Psoas muscle (tissue), 8 donors: ENCODE measurements around the gene CRABP2. TPM values are rescaled to one million over a fixed set of nuclear protein-coding genes. Genes with fewer than 3 reads are reported as not detected.
A peak's percentile ranks its signal among the peaks of the same experiment; 100 is the strongest.

Experiments
- ATAC-seq, 4 donors: fragments of 200-7000 bp; cut with Tn5 transposase; one replicate each; pipeline ENCODE4 v1.9.1; 2020; ENCODE audit warnings: moderate library complexity in 3 of 4, mild to moderate bottlenecking in 2 of 4
- DNase-seq, 2 donors: peaks; one replicate each; pipeline ENCODE4 v3.0.0-alpha.2; 2020
- H3K27ac ChIP-seq: fragments of 200-600 bp; one replicate; pipeline ENCODE4 v1.8.0; 2022
- H3K27me3 ChIP-seq, 3 donors: fragments of 200-600 bp in 1 of 3; one replicate each; pipeline versions ENCODE4 v1.6.1 to v1.8.0; 2013 to 2022; ENCODE audit warnings: low read length in 2 of 3, mild to moderate bottlenecking in 2 of 3, moderate library complexity in 1 of 3; ENCODE audit not compliant: insufficient read depth in 3 of 3
- H3K36me3 ChIP-seq, 2 donors: fragments of 200-600 bp in 1 of 2; one replicate each; pipeline versions ENCODE4 v1.6.1 to v1.8.0; 2013 to 2022; ENCODE audit warnings: low read depth in 1 of 2, mild to moderate bottlenecking in 1 of 2, moderate library complexity in 1 of 2; ENCODE audit not compliant: insufficient read depth in 1 of 2
- H3K4me1 ChIP-seq: fragments of 200-600 bp; one replicate; pipeline ENCODE4 v1.8.0; 2022
- H3K4me3 ChIP-seq: fragments of 200-600 bp; one replicate; pipeline ENCODE4 v1.8.0; 2022; ENCODE audit warnings: mild to moderate bottlenecking
- H3K9me3 ChIP-seq: fragments of 200-600 bp; one replicate; pipeline ENCODE4 v1.8.0; 2022
- CTCF ChIP-seq: fragments of 200-600 bp; IDR thresholded peaks from one replicate; pipeline ENCODE4 v1.8.0; 2022; ENCODE audit warnings: antibody characterized with exemption
- WGBS, 3 donors: extraction: QIAGEN DNeasy Blood & Tissue Kit; methylation state at CpG; one replicate each; pipeline versions ENCODE4 v1.1.6 to v1.1.7; 2013; 5-methylcytosine and 5-hydroxymethylcytosine counted together
- intact Hi-C, 2 donors: fragments of 100-400 bp; cut with DNase I; formaldehyde crosslinking; loops; one replicate each; pipeline versions ENCODE4 v1.11.0 to v1.14.2; 2022
- polyA plus RNA-seq, 3 donors: library from polyadenylated mRNA; stranded (reverse); fragments of 200-250 nt; gene quantifications; one replicate each; pipeline ENCODE4 v1.2.3, GENCODE V29; 2013
- total RNA-seq, 4 donors: library from RNA; stranded (reverse); fragmentation: NEBNext Ultra II Directional in 2 of 4; extraction: Animal tissue kit (Norgen Biotek cat#: 25700) in 2 of 4; gene quantifications; one replicate each; pipeline versions ENCODE4 v1.2.1 to v1.2.4, GENCODE V29; 2021 to 2023
- donor health status: healthy with polysubstance abuse.
- donor health status: DM: no; HTN: no; CAD: no; lungs with moderate emphysema.
- donor health status: Bipolar disorder and iron deficiency.
- donor health status: healthy.
- donor health status: DM: yes; HTN: yes; CAD: no.
- donor health status: DM: no; HTN: no; CAD: no.
- donor health status: DM: no; HTN: no; CAD: no.
- donor health status: DM: yes; HTN: yes; CAD: no.

CRABP2 gene
- total and polyA plus RNA-seq, 7 donors = 0.13 to 1.7 (median 0.64) TPM; not detected in 1

DNA sequence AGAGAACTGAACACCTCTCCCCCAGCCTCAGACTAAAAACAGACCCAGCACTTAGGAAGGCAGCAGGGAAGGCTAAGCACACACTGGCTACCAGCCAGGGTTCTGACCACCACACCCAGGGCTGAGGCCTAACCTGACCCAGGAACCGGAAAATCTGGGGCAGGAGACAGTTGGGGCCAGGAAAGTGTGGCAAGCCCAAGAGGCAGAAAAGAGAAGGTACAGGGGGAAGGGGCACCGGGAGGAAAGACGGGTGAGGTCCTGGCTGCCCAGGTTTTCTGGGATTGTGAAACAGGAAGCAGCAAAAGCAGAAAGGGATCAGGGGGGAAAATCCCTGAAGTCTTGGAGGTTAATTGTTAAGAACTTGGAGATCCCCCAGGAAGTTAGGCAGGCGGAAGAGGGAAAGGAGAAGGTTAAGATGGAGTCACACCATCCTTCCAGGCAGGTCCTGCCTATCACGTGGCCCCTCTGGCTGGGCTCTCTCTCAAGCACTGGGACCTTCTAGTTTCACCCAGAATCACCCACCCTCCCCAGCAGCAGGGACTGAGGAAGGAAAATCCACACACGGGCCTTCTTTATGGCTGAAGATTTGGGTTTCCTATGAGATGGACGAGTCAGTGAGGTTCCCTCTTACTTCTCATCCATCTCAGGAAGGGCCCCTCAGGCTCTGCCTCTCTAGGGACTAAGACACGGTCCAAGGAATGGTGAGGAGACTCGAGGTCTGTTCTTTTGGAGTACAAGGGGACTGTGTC lies 43.5 kb upstream of the CRABP2 start:
- H3K27me3 ChIP-seq = no peaks in the 10 kb centered on the region
- peak overlapping the region; percentile 98 for H3K27ac ChIP-seq
- intact Hi-C loops = no loop called here
- H3K4me3 ChIP-seq = peak overlapping the region; percentile 96
- DNase-seq (peak; percentile 68 to 84), ATAC-seq (peak; percentile 8 to 28 (median 10))
- H3K4me1 ChIP-seq = peaks cover 49% of the 10 kb centered on the region
- H3K9me3 ChIP-seq = no peaks in the 10 kb centered on the region
- TF ChIP-seq CTCF = no peak
- peaks cover 3 to 13% of the 10 kb centered on the region in 2 donors for H3K36me3 ChIP-seq
- 1 to 6% (median 1%) methylated on average over 9 of the region's 9 CpGs for WGBS, 3 donors

DNA sequence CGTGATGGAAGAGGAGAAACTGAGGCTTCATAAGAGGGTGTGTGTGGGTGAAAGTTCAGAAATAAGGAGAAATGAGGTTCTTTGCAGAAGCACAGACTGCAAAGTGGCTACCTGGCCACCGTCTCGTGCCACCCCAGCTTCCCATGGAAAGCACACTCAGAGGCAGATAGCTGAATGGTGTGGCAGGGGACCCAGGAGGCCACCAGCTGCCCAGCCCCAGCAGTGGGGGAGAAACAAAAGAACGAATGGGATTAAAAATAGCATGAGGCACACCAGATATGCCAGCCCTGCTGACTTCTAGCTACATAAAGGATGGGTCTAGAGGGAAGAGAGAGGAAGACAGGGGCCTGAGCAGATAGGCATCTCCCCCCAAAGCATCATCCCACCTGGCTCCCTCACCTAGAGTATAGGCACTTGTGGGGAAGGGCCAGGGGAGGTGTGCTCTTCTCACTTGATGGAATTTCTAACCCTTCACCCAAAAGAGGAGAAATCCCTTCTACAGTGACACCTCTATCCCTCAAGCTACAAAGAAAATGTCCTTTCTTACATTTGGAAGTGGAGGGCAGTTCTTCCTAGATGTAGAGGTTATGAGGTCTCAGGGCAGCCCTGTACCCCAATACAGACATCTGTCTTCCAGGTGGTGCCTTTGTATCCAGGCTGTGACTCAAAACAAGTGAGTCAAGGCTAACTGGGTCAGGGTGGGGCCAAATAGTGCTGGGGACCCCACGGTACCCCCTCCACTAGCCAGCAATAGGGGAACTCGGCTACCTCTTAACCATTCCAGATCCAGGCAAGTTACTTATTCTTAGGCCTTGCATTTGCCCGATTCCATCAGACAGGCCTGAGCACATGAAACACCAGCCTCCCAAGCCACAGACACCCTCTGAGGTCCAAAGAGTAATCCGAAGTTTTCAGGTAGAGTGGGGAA lies 42.6 kb upstream of the CRABP2 start:
- Histone ChIP-seq H3K9me3 (no peaks in the 10 kb centered on the region), H3K27me3 (no peaks in the 10 kb centered on the region), H3K27ac (peak overlapping the region; percentile 98), H3K4me1 (peaks cover 44% of the 10 kb centered on the region), H3K4me3 (peak overlapping the region; percentile 96), H3K36me3 (peaks cover 8 to 22% of the 10 kb centered on the region in 2 donors)
- no peak for TF ChIP-seq CTCF
- WGBS, 3 donors = 2 to 10% (median 3%) methylated on average over 8 of the region's 8 CpGs
- intact Hi-C loops = no loop called here
- DNase-seq (no peak), ATAC-seq (peak in 2 of 4 donors; percentile 23 to 37)

DNA sequence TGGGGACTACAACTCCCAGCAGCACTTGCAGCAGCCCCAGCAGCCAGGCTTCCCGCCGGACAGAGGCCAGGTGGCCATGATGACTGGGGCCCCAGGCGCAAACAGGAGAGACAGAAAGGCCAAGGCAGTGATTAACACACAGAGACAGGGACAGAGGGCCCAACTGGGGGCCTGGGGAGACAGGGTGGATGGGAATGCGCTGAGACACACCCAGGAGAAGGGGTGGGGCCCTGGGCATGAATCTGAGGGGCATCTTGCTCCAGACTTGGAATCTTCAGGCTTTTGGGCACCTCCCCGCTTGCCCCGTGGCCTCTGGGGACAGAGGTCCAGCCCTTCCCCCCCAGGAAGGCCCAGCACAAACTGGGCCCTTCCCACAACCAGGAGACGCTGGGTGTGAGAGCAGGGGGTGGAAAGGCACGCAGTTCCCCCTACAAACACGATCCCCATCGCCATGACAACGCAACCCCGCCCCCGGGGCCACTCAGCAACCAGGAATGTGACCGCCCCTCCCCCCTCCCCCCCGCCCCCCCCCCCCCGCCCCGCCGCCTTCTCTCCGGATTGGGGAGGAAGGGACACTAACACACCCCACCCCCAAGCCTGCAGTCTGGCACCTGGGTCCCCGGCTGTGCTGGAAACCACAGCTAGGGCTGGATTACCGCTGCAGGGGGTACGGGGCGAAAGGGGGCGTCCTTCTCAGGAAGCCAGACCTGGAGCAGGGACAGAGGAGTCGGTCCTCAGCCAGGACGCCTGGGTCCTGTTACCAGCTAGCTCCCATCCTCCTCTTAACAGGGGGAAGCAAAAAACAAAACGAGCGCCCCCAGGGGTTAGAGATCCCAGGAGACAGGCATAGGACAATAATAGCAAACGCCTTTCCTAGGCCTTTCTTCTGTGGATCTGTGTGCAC lies 41.6 kb upstream of the CRABP2 start:
- ATAC-seq = peak; percentile 65 to 77 (median 70)
- Histone ChIP-seq H3K4me1 (peaks cover 36% of the 10 kb centered on the region), H3K27ac (peak overlapping the region; percentile 98), H3K27me3 (no peaks in the 10 kb centered on the region), H3K4me3 (peak overlapping the region; percentile 96), H3K9me3 (no peaks in the 10 kb centered on the region), H3K36me3 (peaks cover 8 to 32% of the 10 kb centered on the region in 2 donors)
- intact Hi-C loops = no loop called here
- WGBS, 3 donors = 0 to 2% (median 1%) methylated on average over 23 to 24 of the region's 29 CpGs
- no peak for TF ChIP-seq CTCF
- peak; percentile 97 to 98 for DNase-seq

GRCh38 chr1:156746406-156746727 lies 41.0 kb upstream of the CRABP2 start:
- H3K27ac ChIP-seq = peak overlapping the region; percentile 98
- no peaks in the 10 kb centered on the region for H3K9me3 ChIP-seq
- TF ChIP-seq CTCF = no peak
- intact Hi-C loops = no loop called here
- ATAC-seq (no peak), DNase-seq (no peak)
- H3K4me3 ChIP-seq = peak overlapping the region; percentile 96
- peaks cover 8 to 35% of the 10 kb centered on the region in 2 donors for H3K36me3 ChIP-seq
- 22 to 35% (median 31%) methylated on average over 9 of the region's 9 CpGs for WGBS, 3 donors
- no peaks in the 10 kb centered on the region for H3K27me3 ChIP-seq
- peaks cover 40% of the 10 kb centered on the region for H3K4me1 ChIP-seq
